VCaP (cell line): Measurements from ENCODE around the gene SERPINF2.

Experiments used
- H3K27ac ChIP-seq: fragments of 450-650 bp; 2 replicates; pipeline ENCODE4 v1.5.1; 2017
- CTCF ChIP-seq: fragments of 450-650 bp; conservative IDR thresholded peaks from 2 replicates; pipeline ENCODE4 v1.5.1; 2017; ENCODE audit warnings: mild to moderate bottlenecking, moderate library complexity

Gene SERPINF2

GRCh38 chr17:1774390-1775176 is 31.9 kb downstream of the SERPINF2 start:
- no peak overlapping the region for H3K27ac ChIP-seq
- no peak for TF ChIP-seq CTCF

- no peak overlapping the region for H3K27ac ChIP-seq
- TF ChIP-seq CTCF: no peak
These were observed 33.7 kb downstream of the SERPINF2 start for GRCh38 chr17:1776328-1776727.

- TF ChIP-seq CTCF: no peak
- no peak overlapping the region for H3K27ac ChIP-seq
These were observed 34.2 kb downstream of the SERPINF2 start for GRCh38 chr17:1776857-1777256.

GRCh38 chr17:1779571-1780131 is 37.0 kb downstream of the SERPINF2 start:
- peak overlapping the region; percentile 91 for H3K27ac ChIP-seq
- TF ChIP-seq CTCF: no peak

GRCh38 chr17:1782171-1782567 is 39.5 kb downstream of the SERPINF2 start:
- TF ChIP-seq CTCF: no peak
- peak overlapping the region; percentile 91; the same call in 1 of the 2 replicates for H3K27ac ChIP-seq

GRCh38 chr17:1783271-1783670 is 40.6 kb downstream of the SERPINF2 start:
- peak overlapping the region; percentile 15; the same call in 1 of the 2 replicates for H3K27ac ChIP-seq
- TF ChIP-seq CTCF: no peak

GRCh38 chr17:1783834-1784611 is 41.4 kb downstream of the SERPINF2 start:
- H3K27ac ChIP-seq: no peak overlapping the region
- TF ChIP-seq CTCF: peak; percentile 72
